A673 (cell line): ENCODE data around the gene GARNL3.

Experiments
- EZH2 ChIP-seq: fragments of 200-600 bp; sonication (generic); IDR thresholded peaks from 2 replicates; pipeline ENCODE4 v1.6.1; 2017; ENCODE audit warnings: borderline replicate concordance, low read depth, mild to moderate bottlenecking, mixed read lengths, antibody characterized with exemption, low read length; ENCODE audit not compliant: poor library complexity, severe bottlenecking
- TF ChIP-seq, protein P1 (sequence below): fragments of 300-800, 200-600 bp; sonication (generic); conservative IDR thresholded peaks from 2 replicates; pipeline ENCODE4 v1.5.1; 2017; ENCODE audit warnings: low read depth, mild to moderate bottlenecking, antibody characterized with exemption, low read length, moderate library complexity, mixed read lengths

DNA sequence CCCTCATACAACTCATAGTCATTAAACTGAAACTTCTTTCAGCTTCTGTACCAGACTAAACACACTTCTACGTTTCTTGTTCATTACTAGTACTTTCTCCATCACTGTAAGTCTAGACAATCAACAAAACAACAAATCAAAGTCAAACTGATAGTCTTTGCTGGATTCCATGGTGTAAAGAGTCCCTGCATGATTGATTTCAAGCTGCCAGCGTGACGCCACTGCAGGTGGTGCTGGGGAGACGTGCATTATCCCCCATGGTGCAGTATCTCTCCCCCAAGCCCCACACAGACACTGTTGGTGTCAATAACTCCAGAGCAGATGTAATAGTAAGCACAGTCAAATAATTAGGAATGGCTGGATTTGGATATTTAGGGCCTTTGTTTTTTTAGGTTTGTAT lies 121.7 kb downstream of the GARNL3 start:
- TF ChIP-seq, protein P1, sequence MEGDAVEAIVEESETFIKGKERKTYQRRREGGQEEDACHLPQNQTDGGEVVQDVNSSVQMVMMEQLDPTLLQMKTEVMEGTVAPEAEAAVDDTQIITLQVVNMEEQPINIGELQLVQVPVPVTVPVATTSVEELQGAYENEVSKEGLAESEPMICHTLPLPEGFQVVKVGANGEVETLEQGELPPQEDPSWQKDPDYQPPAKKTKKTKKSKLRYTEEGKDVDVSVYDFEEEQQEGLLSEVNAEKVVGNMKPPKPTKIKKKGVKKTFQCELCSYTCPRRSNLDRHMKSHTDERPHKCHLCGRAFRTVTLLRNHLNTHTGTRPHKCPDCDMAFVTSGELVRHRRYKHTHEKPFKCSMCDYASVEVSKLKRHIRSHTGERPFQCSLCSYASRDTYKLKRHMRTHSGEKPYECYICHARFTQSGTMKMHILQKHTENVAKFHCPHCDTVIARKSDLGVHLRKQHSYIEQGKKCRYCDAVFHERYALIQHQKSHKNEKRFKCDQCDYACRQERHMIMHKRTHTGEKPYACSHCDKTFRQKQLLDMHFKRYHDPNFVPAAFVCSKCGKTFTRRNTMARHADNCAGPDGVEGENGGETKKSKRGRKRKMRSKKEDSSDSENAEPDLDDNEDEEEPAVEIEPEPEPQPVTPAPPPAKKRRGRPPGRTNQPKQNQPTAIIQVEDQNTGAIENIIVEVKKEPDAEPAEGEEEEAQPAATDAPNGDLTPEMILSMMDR, result no peak
- TF ChIP-seq EZH2, result no peak
